Fibroblast of lung (primary cell): ENCODE measurements around the gene RERE. TPM values are rescaled to one million over a fixed set of nuclear protein-coding genes. Genes with fewer than 3 reads are reported as not detected.

ENCODE experiments used
- DNase-seq, 2 donors: peaks; one replicate each; pipeline versions ENCODE4 v3.0.0 to v3.0.0-alpha.2; 2010; ENCODE audit warnings: low read depth in 2 of 2
- H2AFZ ChIP-seq: 2 replicates; pipeline ENCODE4 v1.5.1; 2012; ENCODE audit warnings: low read length, control low read depth, inconsistent platforms
- H3K27ac ChIP-seq: 2 replicates; pipeline ENCODE4 v1.5.1; 2011; ENCODE audit warnings: low read length, control low read depth; ENCODE audit not compliant: insufficient read depth
- H3K27me3 ChIP-seq: 2 replicates; pipeline ENCODE4 v1.5.1; 2011; ENCODE audit warnings: mild to moderate bottlenecking, low read length; ENCODE audit not compliant: control insufficient read depth, insufficient read depth
- H3K36me3 ChIP-seq: 2 replicates; pipeline ENCODE4 v1.5.1; 2011; ENCODE audit warnings: low read length; ENCODE audit not compliant: control insufficient read depth, insufficient read depth
- H3K4me1 ChIP-seq: 2 replicates; pipeline ENCODE4 v1.5.1; 2011; ENCODE audit warnings: low read length; ENCODE audit not compliant: control insufficient read depth, insufficient read depth; ENCODE audit errors: extremely low read depth
- H3K4me2 ChIP-seq: 2 replicates; pipeline ENCODE4 v1.5.1; 2011; ENCODE audit warnings: low read length, control low read depth; ENCODE audit not compliant: insufficient read depth; ENCODE audit errors: extremely low read depth
- H3K4me3 ChIP-seq, 4 experiments: fragments of 200-600 bp in 1 of 4; sonication (generic) in 1 of 4; replicated peaks in 1 of 4; 2 replicates each; pipeline ENCODE4 v1.5.1; 2011 to 2016; ENCODE audit warnings: low read length in 4 of 4, low read depth in 3 of 4, mild to moderate bottlenecking in 3 of 4, control low read depth in 2 of 4, inconsistent platforms in 1 of 4, mixed read lengths in 1 of 4; ENCODE audit not compliant: insufficient read depth in 1 of 4; ENCODE audit errors: control extremely low read depth in 1 of 4
- H3K79me2 ChIP-seq: 2 replicates; pipeline ENCODE4 v1.5.1; 2012; ENCODE audit warnings: mild to moderate bottlenecking, low read length, inconsistent platforms; ENCODE audit not compliant: control insufficient read depth, insufficient read depth
- H3K9ac ChIP-seq: 2 replicates; pipeline ENCODE4 v1.5.1; 2011; ENCODE audit warnings: mild to moderate bottlenecking, low read length, control low read depth; ENCODE audit not compliant: insufficient read depth
- H3K9me3 ChIP-seq: 2 replicates; pipeline ENCODE4 v1.5.1; 2012; ENCODE audit warnings: low read depth, low read length; ENCODE audit not compliant: control insufficient read depth, insufficient read depth
- H4K20me1 ChIP-seq: 2 replicates; pipeline ENCODE4 v1.5.1; 2011; ENCODE audit warnings: low read length; ENCODE audit not compliant: control insufficient read depth, insufficient read depth; ENCODE audit errors: extremely low read depth
- EZH2 ChIP-seq: IDR thresholded peaks from 2 replicates; pipeline ENCODE4 v1.5.1; 2012; ENCODE audit warnings: low read length, control low read depth, mild to moderate bottlenecking; ENCODE audit errors: missing control alignments
- polyA plus RNA-seq, 2 donors: library from polyadenylated mRNA; depleted of rRNA in 1 of 2; stranded (reverse) in 1 of 2; unstranded in 1 of 2; fragments of >200 nt; gene quantifications; 2 replicates each; pipeline ENCODE4 v1.2.1, GENCODE V29; 2011 to 2012; ENCODE audit warnings: missing spikeins in 1 of 2
- total RNA-seq: library from RNA; depleted of rRNA; stranded (reverse); fragments of >200 nt; gene quantifications from 2 replicates; pipeline ENCODE4 v1.2.1, GENCODE V29; 2014
- TF ChIP-seq, protein P1 (sequence below), 2 donors: IDR thresholded peaks in 1 of 2; conservative IDR thresholded peaks in 1 of 2; 1 replicate in 1 of 2; 2 replicates in 1 of 2; pipeline ENCODE4 v1.5.1; 2011 to 2012; ENCODE audit warnings: low read length in 2 of 2, control low read depth in 1 of 2, inconsistent platforms in 1 of 2, low read depth in 1 of 2, mild to moderate bottlenecking in 1 of 2

The RERE gene
- total and polyA plus RNA-seq, 2 donors (not counting 1 experiment from before 2014, with no cell fraction given), result 3.7 to 51.0 TPM

DNA sequence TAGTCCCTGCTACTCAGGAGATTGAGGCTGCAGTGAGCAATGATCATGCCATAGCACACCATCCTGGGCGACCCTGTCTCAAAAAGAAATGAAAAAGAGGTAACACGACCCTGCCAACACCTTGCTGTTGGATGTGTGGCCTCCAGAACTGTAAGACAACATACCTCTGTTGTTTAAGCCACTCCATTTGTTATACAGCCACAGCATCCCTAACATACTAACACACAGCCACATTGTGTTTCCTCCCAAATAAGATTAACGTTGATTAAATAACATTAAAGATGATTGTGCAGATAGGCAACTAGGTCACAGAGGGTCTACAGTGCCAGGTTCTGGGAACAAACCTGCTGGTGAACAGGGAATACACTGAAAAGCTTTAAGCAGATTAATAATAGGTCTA is 170.4 kb downstream of the RERE start:
- no peaks in the 10 kb centered on the region for H3K79me2 ChIP-seq
- H3K9me3 ChIP-seq, result no peaks in the 10 kb centered on the region
- no peak overlapping the region for H2AFZ ChIP-seq
- H3K4me3 ChIP-seq, result no peak overlapping the region
- no peak overlapping the region for H3K4me2 ChIP-seq
- no peak for DNase-seq
- no peaks in the 10 kb centered on the region for H3K27me3 ChIP-seq
- no peaks in the 10 kb centered on the region for H4K20me1 ChIP-seq
- H3K27ac ChIP-seq, result no peak overlapping the region
- TF ChIP-seq, protein P1, sequence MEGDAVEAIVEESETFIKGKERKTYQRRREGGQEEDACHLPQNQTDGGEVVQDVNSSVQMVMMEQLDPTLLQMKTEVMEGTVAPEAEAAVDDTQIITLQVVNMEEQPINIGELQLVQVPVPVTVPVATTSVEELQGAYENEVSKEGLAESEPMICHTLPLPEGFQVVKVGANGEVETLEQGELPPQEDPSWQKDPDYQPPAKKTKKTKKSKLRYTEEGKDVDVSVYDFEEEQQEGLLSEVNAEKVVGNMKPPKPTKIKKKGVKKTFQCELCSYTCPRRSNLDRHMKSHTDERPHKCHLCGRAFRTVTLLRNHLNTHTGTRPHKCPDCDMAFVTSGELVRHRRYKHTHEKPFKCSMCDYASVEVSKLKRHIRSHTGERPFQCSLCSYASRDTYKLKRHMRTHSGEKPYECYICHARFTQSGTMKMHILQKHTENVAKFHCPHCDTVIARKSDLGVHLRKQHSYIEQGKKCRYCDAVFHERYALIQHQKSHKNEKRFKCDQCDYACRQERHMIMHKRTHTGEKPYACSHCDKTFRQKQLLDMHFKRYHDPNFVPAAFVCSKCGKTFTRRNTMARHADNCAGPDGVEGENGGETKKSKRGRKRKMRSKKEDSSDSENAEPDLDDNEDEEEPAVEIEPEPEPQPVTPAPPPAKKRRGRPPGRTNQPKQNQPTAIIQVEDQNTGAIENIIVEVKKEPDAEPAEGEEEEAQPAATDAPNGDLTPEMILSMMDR (conservative IDR thresholded peaks at IDR 0.05 in 1 of 2, IDR thresholded peaks at IDR 0.05 in 1 of 2; ENCODE audit: low read depth in 1 of 2, low read length in 2 of 2), result no peak
- no peak for TF ChIP-seq EZH2
- H3K4me1 ChIP-seq, result peaks cover 2% of the 10 kb centered on the region
- no peak overlapping the region for H3K9ac ChIP-seq
- no peaks in the 10 kb centered on the region for H3K36me3 ChIP-seq

DNA sequence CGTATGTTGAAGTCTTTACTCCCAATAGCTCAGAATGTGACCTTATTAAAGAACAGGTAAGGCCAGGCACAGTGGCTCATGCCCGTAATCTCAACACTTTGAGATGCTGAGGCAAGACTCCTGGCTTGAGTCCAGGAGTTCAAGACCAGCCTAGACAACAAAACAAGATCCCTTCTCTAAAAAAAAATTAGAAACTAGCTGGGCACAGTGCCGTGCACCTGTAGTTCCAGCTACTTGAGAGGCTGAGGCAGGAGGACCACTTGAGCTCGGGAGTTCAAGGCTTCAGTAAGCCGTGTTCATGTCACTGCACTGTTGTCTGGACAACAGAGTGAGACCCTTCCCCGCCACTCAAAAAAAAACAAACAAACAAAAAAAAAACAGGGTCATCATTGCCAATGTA is 171.3 kb downstream of the RERE start:
- H3K27ac ChIP-seq, result no peak overlapping the region
- no peak overlapping the region for H3K4me3 ChIP-seq
- H3K4me2 ChIP-seq, result no peak overlapping the region
- H2AFZ ChIP-seq, result no peak overlapping the region
- H3K27me3 ChIP-seq, result no peaks in the 10 kb centered on the region
- H3K9me3 ChIP-seq, result no peaks in the 10 kb centered on the region
- no peak for TF ChIP-seq EZH2
- TF ChIP-seq, protein P1 (conservative IDR thresholded peaks at IDR 0.05 in 1 of 2, IDR thresholded peaks at IDR 0.05 in 1 of 2; ENCODE audit: low read depth in 1 of 2, low read length in 2 of 2), result no peak
- no peaks in the 10 kb centered on the region for H3K4me1 ChIP-seq
- no peaks in the 10 kb centered on the region for H3K79me2 ChIP-seq
- DNase-seq, result no peak
- H4K20me1 ChIP-seq, result no peaks in the 10 kb centered on the region
- no peak overlapping the region for H3K9ac ChIP-seq
- no peaks in the 10 kb centered on the region for H3K36me3 ChIP-seq

DNA sequence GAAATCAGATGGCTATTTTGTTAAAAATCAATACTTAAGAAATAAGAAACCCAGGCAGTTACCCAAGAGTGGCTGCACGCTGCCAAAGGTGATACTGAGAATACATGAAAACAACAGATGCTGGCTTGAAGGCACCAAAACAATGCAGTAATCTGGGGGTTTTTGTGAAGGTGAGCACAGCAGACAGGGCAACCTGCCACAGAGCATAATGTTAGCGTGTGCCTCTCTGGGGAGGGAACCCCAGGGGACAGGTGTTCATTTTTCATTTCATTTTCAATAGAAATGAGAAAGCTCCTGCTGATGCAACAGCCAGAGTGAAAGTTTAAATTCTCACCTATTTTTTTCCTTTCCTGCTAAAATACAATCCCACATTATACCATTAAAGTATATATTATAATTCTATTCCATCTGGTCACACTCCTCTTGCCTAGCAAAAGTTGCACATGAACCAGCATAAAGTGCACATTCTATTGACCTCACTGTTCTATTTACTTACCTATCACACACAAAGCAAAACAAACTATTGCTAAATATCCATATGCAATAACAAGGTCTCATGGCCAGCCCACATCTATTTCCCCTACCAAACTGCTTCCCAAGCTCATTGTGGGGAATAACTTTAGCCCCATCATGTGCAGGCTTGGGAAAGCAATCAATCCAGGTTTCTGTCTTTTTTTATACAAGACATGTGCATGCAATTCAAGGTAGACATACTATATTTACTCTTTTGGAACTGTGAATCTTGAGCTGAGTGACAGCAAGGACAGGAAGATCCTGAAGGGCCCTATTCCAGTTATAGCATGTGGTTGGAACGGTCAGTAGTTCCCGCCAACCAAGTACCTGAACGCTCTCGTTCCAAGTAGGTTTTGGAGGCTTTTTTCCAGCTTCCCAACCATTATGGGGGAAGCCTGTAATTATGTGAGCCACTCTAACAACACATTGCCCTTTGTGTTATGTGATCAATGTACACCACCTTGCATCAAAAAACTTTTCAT is 173.6 kb downstream of the RERE start:
- Histone ChIP-seq H3K27me3 (no peaks in the 10 kb centered on the region), H3K27ac (no peak overlapping the region), H3K4me2 (no peak overlapping the region), H3K4me1 (no peaks in the 10 kb centered on the region), H2AFZ (no peak overlapping the region), H3K79me2 (no peaks in the 10 kb centered on the region), H3K9me3 (no peaks in the 10 kb centered on the region), H4K20me1 (no peaks in the 10 kb centered on the region), H3K4me3 (no peak overlapping the region), H3K9ac (no peak overlapping the region), H3K36me3 (no peaks in the 10 kb centered on the region)
- TF ChIP-seq, protein P1 (conservative IDR thresholded peaks at IDR 0.05 in 1 of 2, IDR thresholded peaks at IDR 0.05 in 1 of 2; ENCODE audit: low read depth in 1 of 2, low read length in 2 of 2), result no peak
- TF ChIP-seq EZH2, result no peak
- no peak for DNase-seq
